Stomach (tissue), 9 donors: Measurements from ENCODE around the gene FLAD1. TPM values are rescaled to one million over a fixed set of nuclear protein-coding genes. Genes with fewer than 3 reads are reported as not detected.

Experiments used
- DNase-seq, 2 donors: peaks; one replicate each; pipeline versions ENCODE4 v3.0.0 to v3.0.0-alpha.2; 2013 to 2019
- H3K27ac ChIP-seq, 5 donors: fragments of 200-600 bp in 4 of 5; sonication (generic) in 4 of 5; one replicate each; pipeline ENCODE4 v1.5.1; 2013 to 2019; ENCODE audit warnings: mild to moderate bottlenecking in 1 of 5, moderate library complexity in 1 of 5
- H3K27me3 ChIP-seq, 3 donors: fragments of 200-600 bp; sonication (generic); one replicate each; pipeline ENCODE4 v1.5.1; 2017 to 2019; ENCODE audit warnings: mixed run types in 1 of 3
- H3K36me3 ChIP-seq, 4 donors: fragments of 200-600 bp; sonication (generic); 1 replicate in 3 of 4; 2 replicates in 1 of 4; pipeline ENCODE4 v1.5.1; 2016 to 2019
- H3K4me1 ChIP-seq, 4 donors: fragments of 200-600 bp; sonication (generic); one replicate each; pipeline ENCODE4 v1.5.1; 2016 to 2019
- H3K4me3 ChIP-seq, 4 donors: fragments of 200-600 bp; sonication (generic) in 3 of 4; one replicate each; pipeline ENCODE4 v1.5.1; 2016 to 2019; ENCODE audit warnings: mild to moderate bottlenecking in 1 of 4
- H3K9me3 ChIP-seq, 4 donors: fragments of 200-600 bp; sonication (generic); one replicate each; pipeline ENCODE4 v1.5.1; 2016 to 2019
- EP300 ChIP-seq: sonication (generic); formaldehyde crosslinking; IDR thresholded peaks from one replicate; pipeline ENCODE4 v1.6.1; 2017; ENCODE audit warnings: antibody characterized with exemption
- POLR2A ChIP-seq, 4 donors: fragments of 450-650 bp; IDR thresholded peaks; one replicate each; pipeline ENCODE4 v1.6.1; 2016; ENCODE audit warnings: antibody characterized with exemption in 4 of 4, control low read depth in 2 of 4, mild to moderate bottlenecking in 1 of 4, moderate library complexity in 1 of 4
- POLR2AphosphoS5 ChIP-seq, 3 donors: sonication (generic); formaldehyde crosslinking; IDR thresholded peaks; one replicate each; pipeline ENCODE4 v1.6.1; 2016; ENCODE audit warnings: antibody characterized with exemption in 3 of 3
- WGBS, 5 donors: extraction: QIAGEN DNeasy Blood & Tissue Kit in 3 of 5; methylation state at CpG; one replicate each; pipeline versions ENCODE4 v1.1.5 to v1.1.7; 2013 to 2018; 5-methylcytosine and 5-hydroxymethylcytosine counted together
- intact Hi-C: fragments of 100-400 bp; cut with DNase I; formaldehyde crosslinking; loops from one replicate; pipeline ENCODE4 v1.15.1; 2023; ENCODE audit warnings: low total_unique reads
- polyA plus RNA-seq, 3 donors: library from polyadenylated mRNA; stranded (reverse); fragments of 200-250 nt; gene quantifications; one replicate each; pipeline ENCODE4 v1.2.3, GENCODE V29; 2013
- total RNA-seq, 5 donors: library from RNA; depleted of rRNA; stranded (reverse); fragments of >200 nt; gene quantifications; one replicate each; pipeline versions ENCODE4 v1.1.0 to v1.2.3, GENCODE V29; 2014 to 2016
- TF ChIP-seq, protein P1 (sequence below), 7 experiments: fragments of 450-650 bp in 4 of 7; fragments of 200-600 bp in 3 of 7; sonication (generic) in 3 of 7; IDR thresholded peaks; one replicate each; pipeline ENCODE4 v1.5.1; 2016 to 2019; ENCODE audit warnings: antibody characterized with exemption in 7 of 7, control low read depth in 2 of 7, mild to moderate bottlenecking in 1 of 7
- donor health status: healthy with polysubstance abuse.
- donor health status: Bipolar disorder and iron deficiency.
- donor health status: healthy.

The FLAD1 gene
- total and polyA plus RNA-seq, 8 donors, result 14.1 to 76.5 (median 42.1) TPM

GRCh38 chr1:155026588-155026987 lies 43.4 kb downstream of the FLAD1 start:
- Histone ChIP-seq H3K4me3 (no peak overlapping the region), H3K27me3 (no peaks in the 10 kb centered on the region), H3K9me3 (no peaks in the 10 kb centered on the region), H3K27ac (no peak overlapping the region), H3K4me1 (peaks cover 0 to 8% (median 2%) of the 10 kb centered on the region in 4 donors), H3K36me3 (no peaks in the 10 kb centered on the region)
- TF ChIP-seq, protein P1, sequence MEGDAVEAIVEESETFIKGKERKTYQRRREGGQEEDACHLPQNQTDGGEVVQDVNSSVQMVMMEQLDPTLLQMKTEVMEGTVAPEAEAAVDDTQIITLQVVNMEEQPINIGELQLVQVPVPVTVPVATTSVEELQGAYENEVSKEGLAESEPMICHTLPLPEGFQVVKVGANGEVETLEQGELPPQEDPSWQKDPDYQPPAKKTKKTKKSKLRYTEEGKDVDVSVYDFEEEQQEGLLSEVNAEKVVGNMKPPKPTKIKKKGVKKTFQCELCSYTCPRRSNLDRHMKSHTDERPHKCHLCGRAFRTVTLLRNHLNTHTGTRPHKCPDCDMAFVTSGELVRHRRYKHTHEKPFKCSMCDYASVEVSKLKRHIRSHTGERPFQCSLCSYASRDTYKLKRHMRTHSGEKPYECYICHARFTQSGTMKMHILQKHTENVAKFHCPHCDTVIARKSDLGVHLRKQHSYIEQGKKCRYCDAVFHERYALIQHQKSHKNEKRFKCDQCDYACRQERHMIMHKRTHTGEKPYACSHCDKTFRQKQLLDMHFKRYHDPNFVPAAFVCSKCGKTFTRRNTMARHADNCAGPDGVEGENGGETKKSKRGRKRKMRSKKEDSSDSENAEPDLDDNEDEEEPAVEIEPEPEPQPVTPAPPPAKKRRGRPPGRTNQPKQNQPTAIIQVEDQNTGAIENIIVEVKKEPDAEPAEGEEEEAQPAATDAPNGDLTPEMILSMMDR (IDR thresholded peaks at IDR 0.05), result no peak
- no peak for TF ChIP-seq POLR2A (IDR thresholded peaks at IDR 0.05)
- TF ChIP-seq POLR2AphosphoS5 (IDR thresholded peaks at IDR 0.05), result no peak
- TF ChIP-seq EP300, result no peak
- intact Hi-C loops, result no loop called here
- 87 to 91% (median 89%) methylated on average over 6 of the region's 6 CpGs for whole genome bisulfite sequencing, 5 donors
- DNase-seq, result no peak

GRCh38 chr1:155029513-155030242 lies 46.5 kb downstream of the FLAD1 start:
- no peaks in the 10 kb centered on the region for H3K36me3 ChIP-seq
- no peaks in the 10 kb centered on the region for H3K4me1 ChIP-seq
- intact Hi-C loops, result no loop called here
- H3K4me3 ChIP-seq, result no peak overlapping the region
- no peak for DNase-seq
- WGBS, 5 donors, result 78 to 87% (median 80%) methylated on average over 16 of the region's 16 CpGs
- TF ChIP-seq POLR2A (IDR thresholded peaks at IDR 0.05), result no peak
- TF ChIP-seq, protein P1 (IDR thresholded peaks at IDR 0.05), result no peak
- no peaks in the 10 kb centered on the region for H3K9me3 ChIP-seq
- H3K27me3 ChIP-seq, result no peaks in the 10 kb centered on the region
- no peak overlapping the region for H3K27ac ChIP-seq

DNA sequence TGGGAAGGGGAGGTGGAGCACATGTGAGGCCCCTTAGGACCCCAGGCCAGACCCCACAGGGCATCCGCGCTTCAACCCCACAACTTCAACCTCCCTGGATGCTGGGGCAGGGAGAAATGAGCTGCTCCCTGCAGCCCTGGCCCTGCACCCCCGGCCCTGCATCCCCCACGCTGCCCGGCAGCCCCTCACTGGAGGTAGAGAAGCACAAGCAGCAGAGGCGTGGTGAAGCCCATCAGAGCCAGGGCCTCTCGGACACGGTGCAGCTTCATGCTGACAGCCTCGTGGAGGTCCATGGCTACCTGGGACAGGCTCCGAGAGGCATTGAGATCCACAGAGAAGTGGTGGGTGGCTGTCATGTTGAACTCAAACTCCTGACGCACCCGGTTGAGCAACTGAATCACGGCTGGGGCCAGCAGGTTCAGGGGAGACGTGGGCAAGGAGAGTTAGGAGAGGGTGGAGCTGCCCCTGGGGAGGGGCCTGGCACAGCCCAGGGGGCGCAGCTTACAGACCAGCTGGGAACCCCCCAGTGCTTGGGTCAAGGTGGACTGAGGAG lies 47.2 kb downstream of the FLAD1 start:
- TF ChIP-seq EP300, result no peak
- TF ChIP-seq, protein P1 (IDR thresholded peaks at IDR 0.05), result no peak
- TF ChIP-seq POLR2A (IDR thresholded peaks at IDR 0.05), result no peak
- TF ChIP-seq POLR2AphosphoS5 (IDR thresholded peaks at IDR 0.05), result no peak
- intact Hi-C loops, result no loop called here
- no peaks in the 10 kb centered on the region for H3K27me3 ChIP-seq
- no peaks in the 10 kb centered on the region for H3K4me1 ChIP-seq
- WGBS, 5 donors, result 77 to 96% (median 85%) methylated on average over 3 to 15 of the region's 15 CpGs
- H3K9me3 ChIP-seq, result no peaks in the 10 kb centered on the region
- DNase-seq, result no peak
- H3K4me3 ChIP-seq, result no peak overlapping the region
- no peak overlapping the region for H3K27ac ChIP-seq
- no peaks in the 10 kb centered on the region for H3K36me3 ChIP-seq

- no peaks in the 10 kb centered on the region for H3K4me1 ChIP-seq
- TF ChIP-seq EP300, result no peak
- no peaks in the 10 kb centered on the region for H3K36me3 ChIP-seq
- DNase-seq, result no peak
- intact Hi-C loops, result no loop called here
- WGBS, 5 donors, result 68 to 86% (median 83%) methylated on average over 11 of the region's 11 CpGs
- no peak overlapping the region for H3K4me3 ChIP-seq
- no peaks in the 10 kb centered on the region for H3K9me3 ChIP-seq
- H3K27me3 ChIP-seq, result no peaks in the 10 kb centered on the region
- H3K27ac ChIP-seq, result no peak overlapping the region
Measured at GRCh38 chr1:155030899-155031298, 47.8 kb downstream of the FLAD1 start.

DNA sequence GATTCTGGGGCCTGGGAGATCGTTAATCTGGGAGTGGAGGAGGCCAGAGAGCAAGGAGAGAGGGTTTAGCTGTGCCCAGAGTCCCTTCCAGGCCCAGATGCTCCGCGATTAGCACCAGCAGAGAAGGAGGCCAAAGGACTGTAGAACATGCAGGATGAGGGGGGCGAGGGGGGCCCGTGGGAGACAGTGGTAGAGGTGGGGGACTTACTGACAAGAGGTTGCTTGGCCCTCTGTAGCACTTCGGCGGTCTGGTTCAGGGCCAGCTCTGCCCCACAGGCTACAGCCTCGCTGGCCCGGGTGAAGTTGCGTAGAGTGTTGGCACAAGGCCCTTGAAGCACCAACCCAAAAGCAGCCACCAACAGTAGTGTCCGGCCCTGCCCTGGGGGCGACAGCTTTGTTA lies 49.7 kb downstream of the FLAD1 start:
- Histone ChIP-seq H3K27ac (no peak overlapping the region), H3K9me3 (no peaks in the 10 kb centered on the region), H3K4me3 (no peak overlapping the region), H3K27me3 (no peaks in the 10 kb centered on the region), H3K36me3 (no peaks in the 10 kb centered on the region), H3K4me1 (no peaks in the 10 kb centered on the region)
- WGBS, 5 donors, result 82 to 89% (median 86%) methylated on average over 10 to 12 of the region's 12 CpGs
- intact Hi-C loops, result no loop called here
- no peak for TF ChIP-seq POLR2AphosphoS5 (IDR thresholded peaks at IDR 0.05)
- TF ChIP-seq, protein P1 (IDR thresholded peaks at IDR 0.05), result no peak
- DNase-seq, result no peak
